H1 (cell line): ENCODE results near the gene B4GALNT3. TPM values are rescaled to one million over a fixed set of nuclear protein-coding genes. Genes with fewer than 3 reads are reported as not detected.

ENCODE experiments used
- BACH1 ChIP-seq: IDR thresholded peaks from 2 replicates; pipeline ENCODE4 v1.6.1; 2012; ENCODE audit warnings: low read length, improper control_type of control experiment
- BRCA1 ChIP-seq: IDR thresholded peaks from 2 replicates; pipeline ENCODE4 v1.6.1; 2012; ENCODE audit warnings: low read depth, low read length, improper control_type of control experiment
- CBX5 ChIP-seq: fragments of 300-800, 300-1000 bp; sonication (generic); IDR thresholded peaks from 2 replicates; pipeline ENCODE4 v1.7.1; 2016; ENCODE audit warnings: antibody characterized with exemption, low read length, low read depth
- CBX8 ChIP-seq: fragments of 300-800, 300-1000 bp; sonication (generic); IDR thresholded peaks from 2 replicates; pipeline ENCODE4 v1.7.1; 2016; ENCODE audit warnings: low read depth, low read length, borderline replicate concordance
- CEBPB ChIP-seq: IDR thresholded peaks from 2 replicates; pipeline ENCODE4 v1.6.1; 2012; ENCODE audit warnings: low read depth, low read length
- CHD2 ChIP-seq: IDR thresholded peaks from 2 replicates; pipeline ENCODE4 v1.6.1; 2012; ENCODE audit warnings: low read length, improper control_type of control experiment
- EGR1 ChIP-seq: IDR thresholded peaks from 2 replicates; pipeline ENCODE4 v1.6.1; 2011; ENCODE audit warnings: low read depth, low read length, borderline replicate concordance
- FOSL1 ChIP-seq: IDR thresholded peaks from 2 replicates; pipeline ENCODE4 v1.6.1; 2011; ENCODE audit warnings: mild to moderate bottlenecking, low read depth, low read length, moderate library complexity; ENCODE audit not compliant: insufficient read depth
- GTF2F1 ChIP-seq: IDR thresholded peaks from 2 replicates; pipeline ENCODE4 v1.6.1; 2012; ENCODE audit warnings: low read depth, low read length, improper control_type of control experiment, borderline replicate concordance
- JUN ChIP-seq: IDR thresholded peaks from 2 replicates; pipeline ENCODE4 v1.6.1; 2011; ENCODE audit warnings: low read depth, mild to moderate bottlenecking, improper control_type of control experiment, low read length
- MAX ChIP-seq: IDR thresholded peaks from 2 replicates; pipeline ENCODE4 v1.6.1; 2012; ENCODE audit warnings: inconsistent platforms
- NANOG ChIP-seq: IDR thresholded peaks from 2 replicates; pipeline ENCODE4 v1.6.1; 2011; ENCODE audit warnings: low read length, low read depth, mild to moderate bottlenecking, inconsistent platforms; ENCODE audit not compliant: insufficient read depth, poor library complexity, severe bottlenecking
- NRF1 ChIP-seq: IDR thresholded peaks from 2 replicates; pipeline ENCODE4 v1.6.1; 2011; ENCODE audit warnings: mild to moderate bottlenecking, low read depth, low read length, improper control_type of control experiment
- PHF8 ChIP-seq: fragments of 200-600 bp; sonication (generic); conservative IDR thresholded peaks from 2 replicates; pipeline ENCODE4 v1.7.1; 2012; ENCODE audit warnings: low read depth, mild to moderate bottlenecking, inconsistent platforms, low read length, moderate library complexity
- POLR2A ChIP-seq, 2 experiments: IDR thresholded peaks; 1 replicate in 1 of 2; 2 replicates in 1 of 2; pipeline ENCODE4 v1.6.1; 2011; ENCODE audit warnings: low read depth in 2 of 2, low read length in 2 of 2, mild to moderate bottlenecking in 2 of 2; ENCODE audit errors: control extremely low read depth in 1 of 2
- RXRA ChIP-seq: IDR thresholded peaks from 2 replicates; pipeline ENCODE4 v1.6.1; 2011; ENCODE audit warnings: low read depth, mild to moderate bottlenecking, low read length, moderate library complexity; ENCODE audit not compliant: insufficient read depth
- SIRT6 ChIP-seq: IDR thresholded peaks from one replicate; pipeline ENCODE4 v1.7.1; 2012; ENCODE audit warnings: low read length, inconsistent platforms
- SP1 ChIP-seq: IDR thresholded peaks from 2 replicates; pipeline ENCODE4 v1.6.1; 2011; ENCODE audit warnings: low read depth, low read length
- SP2 ChIP-seq: IDR thresholded peaks from 2 replicates; pipeline ENCODE4 v1.6.1; 2012; ENCODE audit warnings: mild to moderate bottlenecking, low read length, inconsistent platforms
- SRF ChIP-seq: IDR thresholded peaks from 2 replicates; pipeline ENCODE4 v1.6.1; 2011; ENCODE audit warnings: mild to moderate bottlenecking, low read depth, low read length, moderate library complexity
- TAF1 ChIP-seq: IDR thresholded peaks from 2 replicates; pipeline ENCODE4 v1.6.1; 2011; ENCODE audit warnings: mild to moderate bottlenecking, low read depth, low read length
- TAF7 ChIP-seq: optimal IDR thresholded peaks from 2 replicates; pipeline ENCODE3; 2011; ENCODE audit warnings: low read depth, mild to moderate bottlenecking, inconsistent platforms, low read length, moderate library complexity, borderline replicate concordance
- YY1 ChIP-seq: IDR thresholded peaks from 2 replicates; pipeline ENCODE4 v1.6.1; 2011; ENCODE audit warnings: low read depth, mild to moderate bottlenecking, low read length
- ZNF274 ChIP-seq: IDR thresholded peaks from 2 replicates; pipeline ENCODE4 v1.7.0; 2012; ENCODE audit warnings: low read length, borderline replicate concordance; ENCODE audit errors: extremely low read depth
- polyA plus RNA-seq, 7 experiments: library from polyadenylated mRNA; depleted of rRNA in 3 of 7; stranded (reverse) in 5 of 7; unstranded in 2 of 7; fragments of >200 nt in 5 of 7; fragments of 200-250 nt in 2 of 7; gene quantifications; 1 replicate in 5 of 7; 2 replicates in 1 of 7; 4 replicates in 1 of 7; pipeline versions ENCODE4 v1.2.1 to v1.2.3, GENCODE V29; 2011 to 2013; ENCODE audit warnings: missing spikeins in 2 of 7, mixed read lengths in 2 of 7
- total RNA-seq: library from RNA; stranded (reverse); fragmentation: NEBNext Ultra II Directional; extraction: Animal tissue kit (Norgen Biotek cat#: 25700); gene quantifications from 2 replicates; pipeline ENCODE4 v1.2.1, GENCODE V29; 2021
- TF ChIP-seq, protein P1 (sequence below): IDR thresholded peaks from 2 replicates; pipeline ENCODE4 v1.6.1; 2011; ENCODE audit warnings: low read length, improper control_type of control experiment

The B4GALNT3 gene
- total and polyA plus RNA-seq, 2 of the 8 experiments (the other 6 are each of a cell fraction or from before 2014, with no cell fraction given), result 12.5 to 20.3 TPM

DNA sequence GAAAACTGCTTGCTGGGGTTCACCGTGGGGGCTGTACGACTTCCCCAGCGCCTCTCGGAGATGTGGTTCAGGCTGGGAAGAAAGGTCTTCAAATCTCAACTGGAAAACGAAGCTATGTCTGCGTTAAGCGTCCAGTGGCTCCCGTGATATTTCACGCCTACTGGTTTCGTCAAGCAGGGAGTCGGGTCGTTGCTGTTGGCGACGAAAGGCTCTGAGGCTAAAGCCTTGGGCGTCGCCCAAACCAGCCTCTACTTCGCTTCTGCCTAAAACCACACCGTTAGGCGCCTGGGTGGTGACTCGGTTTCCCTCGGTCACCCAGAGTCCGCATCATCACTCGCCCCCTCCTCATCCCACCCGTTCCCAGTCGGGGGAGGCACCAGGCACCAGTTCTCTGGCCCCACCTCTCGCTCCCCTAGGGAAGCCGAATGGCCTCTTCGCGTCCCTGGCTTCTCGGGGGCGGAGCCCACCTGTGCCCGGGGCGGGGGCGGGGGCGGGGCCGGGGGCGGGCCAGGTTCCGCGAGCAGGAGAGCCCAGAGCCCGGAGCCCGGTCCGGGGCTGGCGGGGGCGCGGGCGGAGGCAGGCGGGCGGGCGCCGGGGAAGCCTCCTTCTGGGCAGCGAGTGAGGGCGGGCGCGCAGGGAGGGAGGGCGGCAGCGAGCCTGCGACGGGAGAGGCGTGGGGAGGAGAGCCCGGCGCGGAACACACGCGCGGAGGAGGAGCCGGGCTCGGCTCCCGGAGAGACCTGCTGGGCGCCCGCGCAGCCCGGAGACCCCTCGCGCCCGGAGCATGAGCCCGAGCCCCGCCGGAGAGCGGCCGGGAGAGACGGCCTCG lies at the start of gene B4GALNT3 (continued):
- TF ChIP-seq RXRA (no peak), BRCA1 (no peak), PHF8 (peak; percentile 68), ZNF274 (no peak), CBX5 (no peak), FOSL1 (no peak), YY1 (no peak), TAF1 (no peak), GTF2F1 (no peak), POLR2A (IDR thresholded peaks at IDR 0.05; ENCODE audit: control extremely low read depth in 1 of 2, low read depth in 2 of 2, low read length in 2 of 2) (no peak), CEBPB (no peak), BACH1 (no peak), MAX (peak; percentile 91), CBX8 (no peak), CHD2 (no peak), NRF1 (no peak), TAF7 (no peak), SIRT6 (no peak), EGR1 (no peak), SP2 (no peak), SP1 (no peak), NANOG (no peak), SRF (no peak), JUN (no peak)
- TF ChIP-seq, protein P1, sequence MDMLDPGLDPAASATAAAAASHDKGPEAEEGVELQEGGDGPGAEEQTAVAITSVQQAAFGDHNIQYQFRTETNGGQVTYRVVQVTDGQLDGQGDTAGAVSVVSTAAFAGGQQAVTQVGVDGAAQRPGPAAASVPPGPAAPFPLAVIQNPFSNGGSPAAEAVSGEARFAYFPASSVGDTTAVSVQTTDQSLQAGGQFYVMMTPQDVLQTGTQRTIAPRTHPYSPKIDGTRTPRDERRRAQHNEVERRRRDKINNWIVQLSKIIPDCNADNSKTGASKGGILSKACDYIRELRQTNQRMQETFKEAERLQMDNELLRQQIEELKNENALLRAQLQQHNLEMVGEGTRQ, result no peak
